Activated CD4-positive, CD25-positive, alpha-beta regulatory T cell treated with anti-CD3 and anti-CD28 coated beads, Interleukin-2, amount 50 U/mL, for 72 hours (primary cell): Measurements from ENCODE around the gene SSC4D.
A peak's percentile ranks its signal among the peaks of the same experiment; 100 is the strongest.
"Not testable (repeated sequence)": the region's sequence is repeated elsewhere in the genome, so short reads cannot be mapped to it uniquely, and the experiment has no call there.

Experiments
- DNase-seq: peaks from one replicate; pipeline ENCODE4 v3.0.0; 2021

SSC4D gene

GRCh38 chr7:76381814-76382213 is 27.7 kb downstream of the SSC4D start:
- DNase-seq = no peak

GRCh38 chr7:76380623-76380966 is 28.9 kb downstream of the SSC4D start:
- no peak for DNase-seq

GRCh38 chr7:76377186-76377918 is 32.1 kb downstream of the SSC4D start:
- DNase-seq = no peak

- no peak for DNase-seq
Measured at GRCh38 chr7:76375251-76375650, 34.2 kb downstream of the SSC4D start.

GRCh38 chr7:76372984-76373833 is 36.3 kb downstream of the SSC4D start:
- no peak for DNase-seq

- DNase-seq = no peak
Measured at GRCh38 chr7:76371396-76371795, 38.1 kb downstream of the SSC4D start.

- no peak for DNase-seq
Measured at GRCh38 chr7:76369018-76369417, 40.5 kb downstream of the SSC4D start.

GRCh38 chr7:76368190-76368589 is 41.3 kb downstream of the SSC4D start:
- no peak for DNase-seq

- DNase-seq = no peak
Measured at GRCh38 chr7:76364198-76364584, 45.3 kb downstream of the SSC4D start.

- not testable (repeated sequence) for DNase-seq
Measured at GRCh38 chr7:76363754-76364153, 45.7 kb downstream of the SSC4D start.

- no peak for DNase-seq
Measured at GRCh38 chr7:76359978-76360638, 49.4 kb downstream of the SSC4D start.

GRCh38 chr7:76359111-76359977 is 50.2 kb downstream of the SSC4D start:
- DNase-seq = peak; percentile 89

- DNase-seq = no peak
Measured at GRCh38 chr7:76358481-76359110, 50.9 kb downstream of the SSC4D start, which contains the start of gene YWHAG. Gene YWHAG, minus strand, starts transcription at chr7:76358991. Its CDS starts 183 bp downstream, at chr7:76358808.

GRCh38 chr7:76358011-76358480 is 51.5 kb downstream of the SSC4D start:
- no peak for DNase-seq

GRCh38 chr7:76357475-76358010 is 52.0 kb downstream of the SSC4D start:
- no peak for DNase-seq

GRCh38 chr7:76356823-76357222 is 52.7 kb downstream of the SSC4D start:
- DNase-seq = no peak

- DNase-seq = no peak
Measured at GRCh38 chr7:76356115-76356514, 53.4 kb downstream of the SSC4D start.

GRCh38 chr7:76354981-76355730 is 54.3 kb downstream of the SSC4D start:
- no peak for DNase-seq

- DNase-seq = no peak
Measured at GRCh38 chr7:76354516-76354915, 55.0 kb downstream of the SSC4D start.

GRCh38 chr7:76353744-76354143 is 55.8 kb downstream of the SSC4D start:
- no peak for DNase-seq

- DNase-seq = no peak
Measured at GRCh38 chr7:76352193-76352592, 57.3 kb downstream of the SSC4D start.
